Loucy (cell line): ENCODE measurements around the gene GAS6.

Source experiments
- H2AFZ ChIP-seq: fragments of 200-600 bp; sonication (generic); 2 replicates; pipeline ENCODE4 v1.6.0; 2016; ENCODE audit warnings: antibody characterized with exemption, mild to moderate bottlenecking, low read length, moderate library complexity
- H3F3A ChIP-seq: fragments of 200-600 bp; 2 replicates; pipeline ENCODE4 v1.6.0; 2016; ENCODE audit warnings: antibody characterized with exemption, low read depth, mild to moderate bottlenecking
- H3K27me3 ChIP-seq: fragments of 200-600 bp; sonication (generic); 2 replicates; pipeline ENCODE4 v1.6.1; 2014; ENCODE audit warnings: low read length, mild to moderate bottlenecking; ENCODE audit not compliant: insufficient read depth, poor library complexity, severe bottlenecking
- H3K36me3 ChIP-seq: fragments of 200-600 bp; sonication (generic); 2 replicates; pipeline ENCODE4 v1.6.1; 2016; ENCODE audit warnings: low read length; ENCODE audit not compliant: insufficient read depth
- H3K4me1 ChIP-seq: fragments of 200-600 bp; sonication (generic); 2 replicates; pipeline ENCODE4 v1.5.1; 2014; ENCODE audit warnings: low read length, mild to moderate bottlenecking; ENCODE audit not compliant: insufficient read depth, poor library complexity, severe bottlenecking
- H3K4me2 ChIP-seq: fragments of 200-600 bp; sonication (generic); 2 replicates; pipeline ENCODE4 v1.6.0; 2014; ENCODE audit warnings: antibody characterized with exemption, low read length, low read depth, mild to moderate bottlenecking; ENCODE audit not compliant: poor library complexity, severe bottlenecking
- H3K4me3 ChIP-seq: fragments of 200-600 bp; sonication (generic); 2 replicates; pipeline ENCODE4 v1.5.1; 2014; ENCODE audit warnings: low read length, mild to moderate bottlenecking, mixed read lengths; ENCODE audit not compliant: poor library complexity, severe bottlenecking
- H3K79me2 ChIP-seq: fragments of 200-600 bp; sonication (generic); 2 replicates; pipeline ENCODE4 v1.6.1; 2014; ENCODE audit warnings: low read length; ENCODE audit not compliant: insufficient read depth
- H3K9ac ChIP-seq: fragments of 200-600 bp; sonication (generic); 2 replicates; pipeline ENCODE4 v1.6.0; 2014; ENCODE audit warnings: mild to moderate bottlenecking, low read depth, low read length, moderate library complexity; ENCODE audit not compliant: poor library complexity, severe bottlenecking
- H3K9me2 ChIP-seq: fragments of 200-600 bp; sonication (generic); replicated peaks from 2 replicates; pipeline ENCODE4 v1.6.1; 2016; ENCODE audit warnings: low read depth, low read length, mixed read lengths
- H3K9me3 ChIP-seq: fragments of 200-600 bp; sonication (generic); 2 replicates; pipeline ENCODE4 v1.6.1; 2014; ENCODE audit warnings: mild to moderate bottlenecking, antibody characterized with exemption, low read length, low read depth; ENCODE audit not compliant: insufficient read depth
- H4K20me1 ChIP-seq: fragments of 200-600 bp; sonication (generic); 2 replicates; pipeline ENCODE4 v1.6.0; 2014; ENCODE audit warnings: antibody characterized with exemption, low read length, mild to moderate bottlenecking; ENCODE audit not compliant: insufficient read depth, poor library complexity, severe bottlenecking
- EZH2phosphoT487 ChIP-seq: fragments of 200-600 bp; IDR thresholded peaks from 2 replicates; pipeline ENCODE4 v1.6.1; 2018; ENCODE audit warnings: antibody characterized with exemption, mild to moderate bottlenecking, moderate library complexity, borderline replicate concordance
- TF ChIP-seq, protein P1 (sequence below): fragments of 200-600 bp; sonication (generic); conservative IDR thresholded peaks from 2 replicates; pipeline ENCODE4 v1.5.1; 2014; ENCODE audit warnings: mild to moderate bottlenecking, antibody characterized with exemption, low read length

Gene GAS6

DNA sequence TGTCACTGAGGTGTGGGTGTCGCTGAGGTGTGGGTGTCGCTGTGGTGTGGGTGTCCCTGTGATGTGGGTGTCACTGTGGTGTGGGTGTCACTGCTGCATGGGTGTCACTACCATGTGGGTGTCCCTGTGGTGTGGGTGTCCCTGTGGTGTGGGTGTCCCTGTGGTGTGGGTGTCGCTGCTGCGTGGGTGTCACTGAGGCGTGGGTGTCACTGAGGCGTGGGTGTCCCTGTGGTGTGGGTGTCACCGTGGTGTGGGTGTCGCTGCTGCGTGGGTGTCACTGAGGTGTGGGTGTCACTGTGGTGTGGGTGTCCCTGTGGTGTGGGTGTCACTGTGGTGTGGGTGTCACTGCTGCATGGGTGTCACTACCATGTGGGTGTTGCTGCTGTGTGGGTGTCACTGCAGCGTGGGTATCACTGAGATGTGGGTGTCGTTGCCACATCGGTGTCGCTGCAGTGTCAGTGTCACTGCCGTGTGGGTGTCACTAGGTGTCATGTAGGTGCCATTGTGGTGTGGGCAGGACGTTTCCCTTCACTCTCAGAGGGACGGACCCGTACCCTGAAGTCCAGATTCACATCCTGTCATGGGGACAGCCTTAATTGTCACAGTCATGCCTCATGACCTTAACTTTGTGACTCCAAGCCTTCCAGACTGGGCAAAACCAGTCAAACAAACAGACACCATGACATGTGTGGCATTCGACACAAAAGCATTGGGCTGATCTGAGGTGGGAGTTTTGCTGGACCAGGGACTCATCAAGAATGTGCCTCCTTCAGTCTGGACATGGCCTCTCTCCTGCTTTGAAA is 12.7 kb upstream of the GAS6 start:
- H3K36me3 ChIP-seq = no peaks in the 10 kb centered on the region

DNA sequence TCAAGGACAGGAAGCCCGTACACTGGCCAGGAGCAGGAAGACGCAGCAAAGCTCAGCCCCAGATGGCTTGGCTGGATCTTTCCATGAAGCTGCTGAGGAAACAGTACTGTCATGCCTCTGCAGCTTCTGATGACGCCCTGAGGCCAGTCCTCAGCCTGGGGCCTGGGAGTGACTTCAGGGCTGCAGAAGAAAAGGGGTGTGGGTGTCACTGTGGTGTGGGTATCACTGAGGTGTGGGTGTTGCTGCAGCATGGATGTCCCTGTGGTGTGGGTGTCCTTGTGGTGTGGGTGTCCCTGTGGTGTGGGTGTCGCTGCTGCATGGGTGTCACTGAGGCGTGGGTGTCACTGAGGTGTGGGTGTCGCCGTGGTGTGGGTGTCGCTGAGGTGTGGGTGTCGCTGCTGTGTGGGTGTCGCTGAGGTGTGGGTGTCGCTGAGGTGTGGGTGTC is 12.0 kb upstream of the GAS6 start:
- no peaks in the 10 kb centered on the region for H4K20me1 ChIP-seq
- H3K27me3 ChIP-seq = no peaks in the 10 kb centered on the region
- no peak overlapping the region for H3K4me2 ChIP-seq
- no peaks in the 10 kb centered on the region for H3K36me3 ChIP-seq
- no peak overlapping the region for H2AFZ ChIP-seq
- no peak overlapping the region for H3K9ac ChIP-seq
- no peaks in the 10 kb centered on the region; the same call in 1 of the 2 replicates for H3K9me3 ChIP-seq
- TF ChIP-seq, protein P1, sequence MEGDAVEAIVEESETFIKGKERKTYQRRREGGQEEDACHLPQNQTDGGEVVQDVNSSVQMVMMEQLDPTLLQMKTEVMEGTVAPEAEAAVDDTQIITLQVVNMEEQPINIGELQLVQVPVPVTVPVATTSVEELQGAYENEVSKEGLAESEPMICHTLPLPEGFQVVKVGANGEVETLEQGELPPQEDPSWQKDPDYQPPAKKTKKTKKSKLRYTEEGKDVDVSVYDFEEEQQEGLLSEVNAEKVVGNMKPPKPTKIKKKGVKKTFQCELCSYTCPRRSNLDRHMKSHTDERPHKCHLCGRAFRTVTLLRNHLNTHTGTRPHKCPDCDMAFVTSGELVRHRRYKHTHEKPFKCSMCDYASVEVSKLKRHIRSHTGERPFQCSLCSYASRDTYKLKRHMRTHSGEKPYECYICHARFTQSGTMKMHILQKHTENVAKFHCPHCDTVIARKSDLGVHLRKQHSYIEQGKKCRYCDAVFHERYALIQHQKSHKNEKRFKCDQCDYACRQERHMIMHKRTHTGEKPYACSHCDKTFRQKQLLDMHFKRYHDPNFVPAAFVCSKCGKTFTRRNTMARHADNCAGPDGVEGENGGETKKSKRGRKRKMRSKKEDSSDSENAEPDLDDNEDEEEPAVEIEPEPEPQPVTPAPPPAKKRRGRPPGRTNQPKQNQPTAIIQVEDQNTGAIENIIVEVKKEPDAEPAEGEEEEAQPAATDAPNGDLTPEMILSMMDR = no peak
- TF ChIP-seq EZH2phosphoT487 = no peak
- H3K4me3 ChIP-seq = no peak overlapping the region
- H3K4me1 ChIP-seq = peaks cover 15% of the 10 kb centered on the region
- H3K79me2 ChIP-seq = no peaks in the 10 kb centered on the region
- H3K9me2 ChIP-seq = no peaks in the 10 kb centered on the region
- H3F3A ChIP-seq = no peaks in the 10 kb centered on the region

More for the DNA sequence above, 12.7 kb upstream of the GAS6 start:
- no peaks in the 10 kb centered on the region; the same call in 1 of the 2 replicates for H3K9me3 ChIP-seq
- H3K9ac ChIP-seq = no peak overlapping the region
- H3K79me2 ChIP-seq = no peaks in the 10 kb centered on the region
- H3K9me2 ChIP-seq = no peaks in the 10 kb centered on the region
- H3F3A ChIP-seq = no peaks in the 10 kb centered on the region
- no peak overlapping the region for H2AFZ ChIP-seq
- no peak overlapping the region for H3K4me3 ChIP-seq
- TF ChIP-seq, protein P1 = no peak
- TF ChIP-seq EZH2phosphoT487 = no peak
- no peak overlapping the region for H3K4me2 ChIP-seq
- no peaks in the 10 kb centered on the region for H3K27me3 ChIP-seq
- H3K4me1 ChIP-seq = peaks cover 22% of the 10 kb centered on the region
- H4K20me1 ChIP-seq = no peaks in the 10 kb centered on the region

DNA sequence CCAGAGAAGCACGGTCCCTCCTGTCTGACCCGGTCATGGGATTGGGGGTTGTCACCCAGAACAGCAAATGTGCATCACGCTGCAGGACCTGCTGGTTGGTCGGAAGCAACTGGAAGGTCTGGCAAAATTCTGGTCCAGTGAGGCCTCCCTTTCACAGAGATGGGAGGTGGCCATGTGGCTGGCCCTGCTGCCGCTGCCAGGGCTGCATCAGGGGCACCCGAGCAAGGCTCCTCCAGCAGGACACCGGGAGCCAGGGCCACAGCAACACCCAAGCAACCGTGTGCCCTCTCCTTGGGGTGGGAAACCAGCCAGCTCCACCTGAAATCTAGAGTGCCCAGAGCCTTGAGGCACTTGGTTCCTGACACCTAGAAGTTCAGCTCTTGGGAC is 11.5 kb upstream of the GAS6 start:
- Histone ChIP-seq H3K9me3 (no peaks in the 10 kb centered on the region; the same call in 1 of the 2 replicates), H2AFZ (no peak overlapping the region), H3K27me3 (no peaks in the 10 kb centered on the region), H3K79me2 (no peaks in the 10 kb centered on the region), H3K4me1 (peaks cover 10% of the 10 kb centered on the region), H4K20me1 (no peaks in the 10 kb centered on the region), H3K4me3 (no peak overlapping the region), H3K9ac (no peak overlapping the region), H3F3A (no peaks in the 10 kb centered on the region), H3K4me2 (no peak overlapping the region), H3K9me2 (no peaks in the 10 kb centered on the region), H3K36me3 (no peaks in the 10 kb centered on the region)
- no peak for TF ChIP-seq EZH2phosphoT487
- TF ChIP-seq, protein P1 = no peak
